Measurements from ENCODE around the gene SGCD. TPM values are rescaled to one million over a fixed set of nuclear protein-coding genes. Genes with fewer than 3 reads are reported as not detected.

The SGCD gene
- total RNA-seq, 1 donor from 2014 or later = 8.8 TPM

DNA sequence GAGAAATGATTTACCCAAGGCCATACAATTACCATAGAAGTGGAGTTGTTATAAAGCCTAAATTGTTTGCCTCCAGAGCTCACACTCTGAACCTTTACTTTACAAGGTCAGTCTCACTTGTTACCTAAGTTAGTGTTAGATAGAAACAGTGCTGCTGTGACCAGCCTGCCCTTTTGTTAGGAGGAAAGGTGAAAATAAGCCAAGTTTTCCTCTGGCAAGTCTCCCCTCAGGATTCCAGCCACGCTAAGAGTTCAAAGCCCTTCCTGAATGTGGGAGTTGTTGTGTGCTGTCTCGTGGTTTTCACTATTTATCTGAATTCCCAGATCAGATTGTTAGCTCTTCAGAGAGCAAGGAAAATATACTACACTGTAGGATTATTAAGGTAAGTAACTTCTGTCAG is 260.0 kb downstream of the SGCD start:
- TF ChIP-seq, protein P1, sequence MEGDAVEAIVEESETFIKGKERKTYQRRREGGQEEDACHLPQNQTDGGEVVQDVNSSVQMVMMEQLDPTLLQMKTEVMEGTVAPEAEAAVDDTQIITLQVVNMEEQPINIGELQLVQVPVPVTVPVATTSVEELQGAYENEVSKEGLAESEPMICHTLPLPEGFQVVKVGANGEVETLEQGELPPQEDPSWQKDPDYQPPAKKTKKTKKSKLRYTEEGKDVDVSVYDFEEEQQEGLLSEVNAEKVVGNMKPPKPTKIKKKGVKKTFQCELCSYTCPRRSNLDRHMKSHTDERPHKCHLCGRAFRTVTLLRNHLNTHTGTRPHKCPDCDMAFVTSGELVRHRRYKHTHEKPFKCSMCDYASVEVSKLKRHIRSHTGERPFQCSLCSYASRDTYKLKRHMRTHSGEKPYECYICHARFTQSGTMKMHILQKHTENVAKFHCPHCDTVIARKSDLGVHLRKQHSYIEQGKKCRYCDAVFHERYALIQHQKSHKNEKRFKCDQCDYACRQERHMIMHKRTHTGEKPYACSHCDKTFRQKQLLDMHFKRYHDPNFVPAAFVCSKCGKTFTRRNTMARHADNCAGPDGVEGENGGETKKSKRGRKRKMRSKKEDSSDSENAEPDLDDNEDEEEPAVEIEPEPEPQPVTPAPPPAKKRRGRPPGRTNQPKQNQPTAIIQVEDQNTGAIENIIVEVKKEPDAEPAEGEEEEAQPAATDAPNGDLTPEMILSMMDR (conservative IDR thresholded peaks at IDR 0.05) = no peak
- no peaks in the 10 kb centered on the region for H3K36me3 Mint-ChIP-seq
- H3K27me3 Mint-ChIP-seq = peaks cover 4% of the 10 kb centered on the region
- no peak overlapping the region for H3K4me3 Mint-ChIP-seq
- peaks cover 4% of the 10 kb centered on the region for H3K4me1 Mint-ChIP-seq (ENCODE audit: unreplicated experiment)
- no peak overlapping the region for H3K27ac Mint-ChIP-seq
- no peak for DNase-seq (ENCODE audit: extremely low spot score, unreplicated experiment)
- H3K9me3 Mint-ChIP-seq = no peaks in the 10 kb centered on the region

DNA sequence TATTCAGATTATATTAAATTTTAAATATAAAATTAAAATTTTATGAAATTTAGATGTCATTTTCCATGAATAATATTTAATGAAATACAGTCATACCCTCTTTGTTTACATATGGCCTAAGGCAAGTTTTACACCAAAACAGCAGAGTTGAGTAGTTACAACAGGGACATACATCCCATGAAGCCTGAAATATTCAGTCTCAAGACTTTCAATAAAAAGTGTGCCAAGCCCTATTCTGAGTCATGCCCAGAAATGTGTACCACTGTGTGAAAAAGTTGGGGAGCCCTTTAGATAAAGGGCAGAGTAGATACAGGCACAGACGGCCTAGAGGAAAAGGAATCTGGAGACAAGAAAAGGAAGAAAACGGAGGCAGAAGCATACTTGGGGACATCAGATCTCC is 261.3 kb downstream of the SGCD start:
- Mint-ChIP-seq H3K4me1 (ENCODE audit: unreplicated experiment) (peaks cover 4% of the 10 kb centered on the region), H3K27me3 (peaks cover 1% of the 10 kb centered on the region), H3K36me3 (no peaks in the 10 kb centered on the region), H3K9me3 (peaks cover 8% of the 10 kb centered on the region), H3K4me3 (no peak overlapping the region), H3K27ac (no peak overlapping the region)
- TF ChIP-seq, protein P1 (conservative IDR thresholded peaks at IDR 0.05) = no peak
- no peak for DNase-seq (ENCODE audit: extremely low spot score, unreplicated experiment)

DNA sequence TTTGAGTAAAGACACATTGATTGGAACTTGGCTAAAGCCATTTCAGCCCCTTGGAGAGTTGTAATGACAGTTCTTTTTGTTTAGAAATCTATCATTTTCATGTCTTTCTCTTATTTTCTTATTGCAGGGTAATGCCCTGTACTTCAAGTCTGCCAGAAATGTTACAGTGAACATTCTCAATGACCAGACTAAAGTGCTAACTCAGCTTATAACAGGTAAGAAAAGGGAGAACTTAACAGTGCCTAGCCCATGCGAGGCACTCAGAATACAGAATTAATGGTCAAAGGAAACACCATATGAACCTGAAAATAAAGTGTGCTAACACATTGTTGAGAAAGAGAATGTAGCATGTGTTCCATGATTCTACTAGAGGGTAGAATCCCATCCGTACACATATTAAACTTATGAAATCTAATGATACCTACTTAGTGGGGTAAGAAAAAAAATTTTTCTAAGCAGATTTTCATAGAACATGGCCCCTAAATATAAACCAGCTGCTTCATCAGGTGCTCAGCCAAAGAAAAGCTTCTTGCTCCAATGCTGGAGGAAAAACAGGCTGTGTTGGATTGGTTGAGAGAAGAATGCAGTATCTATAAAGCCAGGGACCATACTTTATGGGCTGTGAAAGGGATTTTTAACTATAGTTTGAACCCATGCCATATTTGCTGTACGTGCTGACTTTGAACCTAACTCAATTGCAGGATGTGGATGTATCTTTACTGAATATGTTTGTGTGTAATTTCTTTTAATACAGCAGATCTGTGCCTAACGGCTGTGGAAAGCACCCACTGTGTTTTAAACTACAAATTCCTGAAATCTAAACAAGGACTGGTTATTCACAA is 262.4 kb downstream of the SGCD start:
- H3K36me3 Mint-ChIP-seq = no peaks in the 10 kb centered on the region
- H3K27ac Mint-ChIP-seq = no peak overlapping the region
- H3K4me3 Mint-ChIP-seq = no peak overlapping the region
- no peaks in the 10 kb centered on the region for H3K27me3 Mint-ChIP-seq
- peaks cover 8% of the 10 kb centered on the region for H3K9me3 Mint-ChIP-seq
- TF ChIP-seq, protein P1 (conservative IDR thresholded peaks at IDR 0.05) = no peak
- DNase-seq (ENCODE audit: extremely low spot score, unreplicated experiment) = no peak
- H3K4me1 Mint-ChIP-seq (ENCODE audit: unreplicated experiment) = peaks cover 4% of the 10 kb centered on the region

DNA sequence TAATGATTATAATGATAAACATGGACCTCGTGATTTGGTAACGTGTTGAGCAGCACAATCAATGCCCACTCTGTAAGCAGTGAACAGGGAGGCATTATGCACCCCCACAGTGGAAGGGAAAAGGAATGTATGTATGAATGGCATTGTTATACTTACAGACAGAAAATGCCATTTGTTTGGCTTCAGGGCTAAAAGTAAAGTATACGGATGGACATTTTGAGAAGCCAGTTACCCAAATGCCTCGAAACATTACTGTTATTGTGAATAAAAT is 262.9 kb downstream of the SGCD start:
- Mint-ChIP-seq H3K36me3 (no peaks in the 10 kb centered on the region), H3K4me3 (no peak overlapping the region), H3K27me3 (no peaks in the 10 kb centered on the region), H3K9me3 (peaks cover 8% of the 10 kb centered on the region), H3K4me1 (ENCODE audit: unreplicated experiment) (peaks cover 4% of the 10 kb centered on the region), H3K27ac (no peak overlapping the region)
- TF ChIP-seq, protein P1 (conservative IDR thresholded peaks at IDR 0.05) = no peak
- DNase-seq (ENCODE audit: extremely low spot score, unreplicated experiment) = no peak

DNA sequence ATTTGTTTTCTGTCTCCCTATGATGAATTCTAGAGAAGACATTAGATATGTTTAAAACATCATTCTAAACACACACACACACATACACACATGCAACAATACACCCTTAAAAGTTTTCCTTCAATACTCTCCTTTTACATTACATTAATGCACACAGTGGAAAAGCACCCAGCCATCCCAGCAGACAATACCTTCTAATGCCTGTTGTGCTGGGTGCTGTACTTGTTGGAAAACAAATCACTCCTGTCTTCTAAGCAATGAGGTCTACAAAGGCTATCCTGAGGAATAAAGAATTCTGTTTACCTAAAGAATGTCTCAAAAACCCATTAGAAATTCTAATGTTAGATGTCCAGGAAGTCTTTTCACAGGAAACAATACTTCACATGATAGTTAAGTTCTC is 264.0 kb downstream of the SGCD start:
- H3K36me3 Mint-ChIP-seq = no peaks in the 10 kb centered on the region

More for the DNA sequence above, 264.0 kb downstream of the SGCD start:
- no peak overlapping the region for H3K27ac Mint-ChIP-seq
- H3K4me1 Mint-ChIP-seq (ENCODE audit: unreplicated experiment) = peaks cover 4% of the 10 kb centered on the region
- DNase-seq (ENCODE audit: extremely low spot score, unreplicated experiment) = no peak
- H3K27me3 Mint-ChIP-seq = no peaks in the 10 kb centered on the region
- peaks cover 8% of the 10 kb centered on the region for H3K9me3 Mint-ChIP-seq
- TF ChIP-seq, protein P1 (conservative IDR thresholded peaks at IDR 0.05) = no peak
- no peak overlapping the region for H3K4me3 Mint-ChIP-seq

All from type B pancreatic cell (in vitro differentiated cells).